HepG2 (cell line): ENCODE data around the gene GJB2. TPM values are rescaled to one million over a fixed set of nuclear protein-coding genes. Genes with fewer than 3 reads are reported as not detected.
A peak's percentile ranks its signal among the peaks of the same experiment; 100 is the strongest.

Experiments used
- ATAC-seq: fragments of 200-7000 bp; cut with Tn5 transposase; 3 replicates; pipeline ENCODE4 v1.9.1; 2020; ENCODE audit warnings: mild to moderate bottlenecking, moderate library complexity
- BruUV-seq: library from RNA; stranded (reverse); fragments of 400-500 nt; replicated peaks from 2 replicates; lab custom pipeline; 2021; lab: Mats Ljungman, UMichigan
- CTCF ChIA-PET: fragments of 300-600 bp; formaldehyde crosslinking; extraction: SDS; loops from one replicate; lab custom pipeline; 2021; ENCODE audit warnings: low total read pairs, inconsistent platforms, low intra/inter-chr PET ratio; lab: Yijun Ruan, JAX
- POLR2A ChIA-PET: fragments of 350-600 bp; sonication (Branson Sonifier 250); formaldehyde crosslinking; loops from one replicate; lab custom pipeline; 2020; ENCODE audit warnings: antibody characterized with exemption, inconsistent platforms; lab: Yijun Ruan, JAX
- DNase-seq: peaks from one replicate; pipeline ENCODE4 v3.0.0-alpha.2; 2015; ENCODE audit warnings: low spot score
- FAIRE-seq: peaks from 3 replicates; lab custom pipeline; 2011; peaks lifted over from hg19 to GRCh38; lab: Jason Lieb, UNC
- H2AFZ ChIP-seq: one replicate; pipeline ENCODE4 v1.6.1; 2011; ENCODE audit warnings: low read length, inconsistent platforms
- H3K27ac ChIP-seq: fragments of 300-600 bp; 3 replicates; pipeline ENCODE4 v1.8.0; 2011; ENCODE audit warnings: mixed run types, mild to moderate bottlenecking, mixed read lengths, low read length, inconsistent platforms; ENCODE audit not compliant: insufficient read depth; ENCODE audit errors: extremely low read length
- H3K27me3 ChIP-seq, 2 experiments: fragments of 200-600 bp in 1 of 2; 2 replicates in 1 of 2; 3 replicates in 1 of 2; pipeline versions ENCODE4 v1.6.0 to v1.8.0; 2011; ENCODE audit warnings: low read length in 2 of 2, mild to moderate bottlenecking in 2 of 2, moderate library complexity in 2 of 2, inconsistent platforms in 1 of 2; ENCODE audit not compliant: insufficient read depth in 2 of 2, control insufficient read depth in 1 of 2
- H3K36me3 ChIP-seq, 2 experiments: fragments of 200-600 bp in 1 of 2; replicated peaks in 1 of 2; 2 replicates in 1 of 2; 3 replicates in 1 of 2; pipeline versions ENCODE4 v1.5.1 to v1.8.0; 2011; ENCODE audit warnings: low read length in 2 of 2, inconsistent platforms in 1 of 2; ENCODE audit not compliant: insufficient read depth in 2 of 2, control insufficient read depth in 1 of 2
- H3K4me1 ChIP-seq: 2 replicates; pipeline ENCODE4 v1.5.1; 2012; ENCODE audit warnings: low read length, inconsistent platforms; ENCODE audit not compliant: insufficient read depth
- H3K4me2 ChIP-seq: 2 replicates; pipeline ENCODE4 v1.6.0; 2011; ENCODE audit warnings: low read depth, low read length, inconsistent platforms
- H3K4me3 ChIP-seq, 3 experiments: fragments of 200-600 bp in 1 of 3; sonication (generic), shearing (Covaris generic) in 1 of 3; replicated peaks in 1 of 3; 2 replicates each; pipeline ENCODE4 v1.5.1; 2011 to 2016; ENCODE audit warnings: low read length in 3 of 3, inconsistent platforms in 2 of 3, low read depth in 2 of 3, mild to moderate bottlenecking in 2 of 3, control low read depth in 1 of 3, mixed read lengths in 1 of 3; ENCODE audit not compliant: insufficient read depth in 1 of 3
- H3K79me2 ChIP-seq: one replicate; pipeline ENCODE4 v1.6.1; 2011; ENCODE audit warnings: low read length, inconsistent platforms; ENCODE audit not compliant: insufficient read depth
- H3K9ac ChIP-seq: 2 replicates; pipeline ENCODE4 v1.6.0; 2011; ENCODE audit warnings: mild to moderate bottlenecking, low read depth, low read length, inconsistent platforms; ENCODE audit not compliant: insufficient read depth
- H3K9me3 ChIP-seq: 2 replicates; pipeline ENCODE4 v1.5.1; 2012; ENCODE audit warnings: mild to moderate bottlenecking, low read length
- H4K20me1 ChIP-seq: 2 replicates; pipeline ENCODE4 v1.6.0; 2011; ENCODE audit warnings: inconsistent platforms, mild to moderate bottlenecking, low read length, moderate library complexity; ENCODE audit not compliant: insufficient read depth
- BHLHE40 ChIP-seq: IDR thresholded peaks from 2 replicates; pipeline ENCODE4 v1.6.1; 2011; ENCODE audit warnings: low read length, improper control_type of control experiment
- DBP ChIP-seq: sonication (generic); formaldehyde crosslinking; IDR thresholded peaks from 2 replicates; pipeline ENCODE4 v1.4.0; 2020; ENCODE audit warnings: missing genetic modification reagents; ENCODE audit errors: not compliant biosample characterization
- FOSL2 ChIP-seq: sonication (generic); formaldehyde crosslinking; IDR thresholded peaks from 2 replicates; pipeline ENCODE4 v1.4.0; 2020; ENCODE audit warnings: missing genetic modification reagents
- HNF1B ChIP-seq: sonication (generic); formaldehyde crosslinking; IDR thresholded peaks from 2 replicates; pipeline ENCODE4 v1.5.1; 2020; ENCODE audit warnings: mild to moderate bottlenecking, moderate library complexity, missing genetic modification reagents
- MAFF ChIP-seq: IDR thresholded peaks from 2 replicates; pipeline ENCODE4 v1.6.1; 2011; ENCODE audit warnings: low read depth, low read length, improper control_type of control experiment
- MAFK ChIP-seq, 2 experiments: IDR thresholded peaks in 1 of 2; conservative IDR thresholded peaks in 1 of 2; 2 replicates each; pipeline ENCODE4 v1.6.1; 2011; ENCODE audit warnings: improper control_type of control experiment in 2 of 2, low read length in 2 of 2
- MAX ChIP-seq: IDR thresholded peaks from 2 replicates; pipeline ENCODE4 v1.6.1; 2012; ENCODE audit warnings: inconsistent platforms
- MNT ChIP-seq: fragments of 450-650 bp; IDR thresholded peaks from 2 replicates; pipeline ENCODE4 v1.6.1; 2016
- MTA3 ChIP-seq: sonication (generic); formaldehyde crosslinking; IDR thresholded peaks from 2 replicates; pipeline ENCODE4 v1.4.0; 2020; ENCODE audit warnings: missing genetic modification reagents
- MYC ChIP-seq: sonication (generic); formaldehyde crosslinking; IDR thresholded peaks from 2 replicates; pipeline ENCODE4 v1.9.0; 2021; ENCODE audit warnings: missing genetic modification reagents, borderline replicate concordance
- RELA ChIP-seq: sonication (generic); formaldehyde crosslinking; IDR thresholded peaks from 2 replicates; pipeline ENCODE4 v1.4.0; 2020; ENCODE audit warnings: missing genetic modification reagents
- SALL1 ChIP-seq: sonication (generic); formaldehyde crosslinking; IDR thresholded peaks from 2 replicates; pipeline ENCODE4 v1.8.0; 2022; ENCODE audit warnings: mild to moderate bottlenecking, missing genetic modification reagents
- ZNF577 ChIP-seq: sonication (generic); formaldehyde crosslinking; IDR thresholded peaks from 2 replicates; pipeline ENCODE4 v1.4.0; 2020; ENCODE audit warnings: mild to moderate bottlenecking, low read depth, missing genetic modification reagents, borderline replicate concordance
- ZNF674 ChIP-seq: sonication (generic); formaldehyde crosslinking; IDR thresholded peaks from 2 replicates; pipeline ENCODE4 v1.5.0; 2020; ENCODE audit warnings: low read depth, mild to moderate bottlenecking, missing genetic modification reagents
- ZNF687 ChIP-seq: sonication (generic); formaldehyde crosslinking; IDR thresholded peaks from 2 replicates; pipeline ENCODE4 v1.5.1; 2020; ENCODE audit warnings: mild to moderate bottlenecking, missing genetic modification reagents, moderate library complexity
- WGBS: methylation state at CpG from one replicate; pipeline ENCODE4 v1.1.6; 2017; ENCODE audit warnings: low lambda C conversion rate; 5-methylcytosine and 5-hydroxymethylcytosine counted together
- in situ Hi-C: cut with HindIII; loops from 2 replicates; pipeline ENCODE4 v1.10.0; 2017; ENCODE audit warnings: low pct_unique_long_range_greater_than_20kb; ENCODE audit not compliant: extremely low pct_ligation_motif_present
- intact Hi-C: fragments of 100-400 bp; cut with micrococcal nuclease; formaldehyde crosslinking; loops from one replicate; pipeline ENCODE4 v1.10.0; 2022; ENCODE audit not compliant: unreplicated experiment
- polyA plus RNA-seq, 8 experiments: library from polyadenylated mRNA; depleted of rRNA in 3 of 8; stranded (reverse) in 7 of 8; unstranded in 1 of 8; fragments of >200 nt; fragmentation: Illumina TruSeq in 4 of 8; extraction: Trizol in 4 of 8; gene quantifications; 2 replicates each; pipeline versions ENCODE4 v1.2.1 to v1.2.3, GENCODE V29; 2011 to 2016; ENCODE audit warnings: low read depth in 4 of 8, missing spikeins in 1 of 8, mixed read lengths in 1 of 8; ENCODE audit not compliant: insufficient read depth in 1 of 8
- total RNA-seq, 5 experiments: library from RNA; depleted of rRNA; stranded (reverse); fragments of >200 nt; fragmentation: Illumina TruSeq; extraction: Trizol; gene quantifications; 2 replicates each; pipeline ENCODE4 v1.2.3, GENCODE V29; 2016; ENCODE audit warnings: low read depth in 1 of 5

Gene GJB2
- total and polyA plus RNA-seq, 2 of the 13 experiments (the other 11 are each of a cell fraction or from before 2014, with no cell fraction given) = 0.15 to 0.18 TPM

GRCh38 chr13:20174656-20175405 lies 17.9 kb downstream of the GJB2 start:
- Histone ChIP-seq H3K4me3 (peak overlapping the region; percentile 3 to 38 (median 12); a peak in 3 of 6 replicates), H3K9me3 (no peaks in the 10 kb centered on the region), H4K20me1 (no peaks in the 10 kb centered on the region), H3K36me3 (no peaks in the 10 kb centered on the region), H3K4me2 (peak overlapping the region; percentile 76), H3K79me2 (no peaks in the 10 kb centered on the region), H3K9ac (no peak overlapping the region), H3K27me3 (peaks cover 0 to 35% of the 10 kb centered on the region in 2 experiments; a peak in 4 of 5 replicates), H3K4me1 (peaks cover 17% of the 10 kb centered on the region), H3K27ac (no peak overlapping the region), H2AFZ (no peak overlapping the region)
- peak; percentile 26 for DNase-seq
- ChIA-PET CTCF (no interaction called here), POLR2A (no interaction called here)
- BruUV-seq = no TSS peak
- WGBS = 11% methylated on average over 12 of the region's 22 CpGs
- in situ Hi-C loops = no loop called here
- peak; percentile 77 for ATAC-seq
- no peak for FAIRE-seq
- intact Hi-C loops = no loop called here
- TF ChIP-seq MAX = 0 out of 2 replicates have a peak, but pooled peaks have one; percentile 21
- no peak for TF ChIP-seq MTA3 (CRISPR knock-in tag)
- TF ChIP-seq BHLHE40 = peak; percentile 71
- 0 out of 2 replicates have a peak, but pooled peaks have one; percentile 22 for TF ChIP-seq MYC
- TF ChIP-seq SALL1 (CRISPR knock-in tag) = no peak
- TF ChIP-seq HNF1B (CRISPR knock-in tag) = no peak
- TF ChIP-seq ZNF687 (CRISPR knock-in tag) = peak; percentile 35; the same call in 1 of the 2 replicates
- no peak for TF ChIP-seq RELA (CRISPR knock-in tag)
- peak; percentile 66; the same call in 1 of the 2 replicates for TF ChIP-seq MAFF
- peak; percentile 65 to 71 for TF ChIP-seq MAFK (conservative IDR thresholded peaks at IDR 0.05 in 1 of 2, IDR thresholded peaks at IDR 0.05 in 1 of 2; ENCODE audit: low read length in 2 of 2)
- TF ChIP-seq ZNF674 (CRISPR knock-in tag) = no peak
- no peak for TF ChIP-seq DBP (CRISPR knock-in tag)
- TF ChIP-seq ZNF577 (CRISPR knock-in tag) = no peak
- peak; percentile 84 for TF ChIP-seq FOSL2 (CRISPR knock-in tag)
- peak; percentile 21; the same call in 1 of the 2 replicates for TF ChIP-seq MNT
